GM18907 (cell line): Measurements from ENCODE around the gene RASGRP1.

Experiments used
- ATAC-seq: cut with Tn5 transposase; IDR thresholded peaks from one replicate; pipeline ENCODE4 v1.9.1; 2021; ENCODE audit warnings: mild to moderate bottlenecking, moderate library complexity; ENCODE audit not compliant: unreplicated experiment

RASGRP1 gene

GRCh38 chr15:38538328-38539007 lies 26.1 kb downstream of the RASGRP1 start:
- ATAC-seq = no peak

- no peak for ATAC-seq
Observed at GRCh38 chr15:38536201-38536676, 28.4 kb downstream of the RASGRP1 start.

GRCh38 chr15:38535491-38536200 lies 29.0 kb downstream of the RASGRP1 start:
- ATAC-seq = no peak

DNA sequence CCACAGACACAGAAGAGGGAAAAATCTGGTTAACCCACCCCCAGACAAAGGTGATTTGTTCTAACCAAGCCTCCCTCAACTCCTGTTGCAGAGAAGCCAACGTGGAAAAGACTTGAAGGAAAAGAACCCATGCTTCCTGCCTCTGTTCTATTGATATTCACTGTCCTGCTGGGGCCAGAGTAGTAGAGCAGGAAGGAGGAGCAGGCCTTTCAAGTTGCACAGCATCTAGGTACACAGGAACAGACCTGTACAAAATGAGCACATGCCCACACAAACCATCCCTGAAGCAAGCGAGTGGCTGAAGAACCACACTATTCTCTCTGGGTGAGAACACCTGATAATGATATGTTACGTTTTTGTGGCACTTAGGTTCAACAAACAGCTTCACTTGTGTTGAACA lies 29.9 kb downstream of the RASGRP1 start:
- no peak for ATAC-seq

DNA sequence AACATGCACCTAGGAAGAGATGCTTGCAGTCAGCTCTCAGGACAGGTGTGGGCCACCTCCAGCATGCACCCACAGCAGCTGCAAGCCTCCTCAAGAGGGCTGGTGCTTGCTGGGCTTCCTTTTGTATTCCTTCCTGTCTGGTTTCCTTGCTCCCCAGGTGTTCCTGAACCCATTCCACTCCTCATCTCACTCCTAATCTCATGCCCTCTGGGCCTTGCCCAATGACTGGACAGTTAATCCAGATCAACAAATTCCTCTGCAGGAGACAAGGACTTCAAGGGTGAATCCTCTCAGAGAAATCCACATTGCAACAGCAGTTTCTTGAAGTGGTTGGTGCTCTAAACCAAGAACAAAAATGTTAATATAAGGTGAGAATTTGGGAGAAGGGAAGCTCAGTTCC lies 30.7 kb downstream of the RASGRP1 start:
- no peak for ATAC-seq

DNA sequence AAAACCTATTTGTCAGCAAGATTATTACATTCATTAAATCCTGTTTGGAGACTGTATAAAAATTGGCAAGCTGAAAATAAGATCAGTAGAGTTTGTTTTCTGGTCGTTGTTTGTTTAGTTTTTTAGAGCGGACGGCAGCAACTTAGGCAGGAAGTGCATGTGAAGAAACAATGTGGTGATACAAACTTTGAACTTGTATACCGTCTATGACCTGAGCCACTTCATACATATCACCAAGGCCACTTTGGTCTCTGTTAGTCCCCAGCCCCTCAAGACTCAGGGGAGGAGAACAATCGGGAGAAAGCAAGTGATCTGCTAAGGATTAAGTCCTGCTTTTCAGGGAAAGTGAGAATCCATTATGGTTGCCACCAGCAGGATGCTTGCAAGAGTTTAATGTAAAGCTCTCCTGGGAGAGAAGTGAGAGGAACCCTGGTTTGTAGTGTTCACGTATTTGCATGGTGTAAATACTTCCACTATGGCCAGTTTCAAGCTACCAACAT lies 31.1 kb downstream of the RASGRP1 start:
- ATAC-seq = no peak

DNA sequence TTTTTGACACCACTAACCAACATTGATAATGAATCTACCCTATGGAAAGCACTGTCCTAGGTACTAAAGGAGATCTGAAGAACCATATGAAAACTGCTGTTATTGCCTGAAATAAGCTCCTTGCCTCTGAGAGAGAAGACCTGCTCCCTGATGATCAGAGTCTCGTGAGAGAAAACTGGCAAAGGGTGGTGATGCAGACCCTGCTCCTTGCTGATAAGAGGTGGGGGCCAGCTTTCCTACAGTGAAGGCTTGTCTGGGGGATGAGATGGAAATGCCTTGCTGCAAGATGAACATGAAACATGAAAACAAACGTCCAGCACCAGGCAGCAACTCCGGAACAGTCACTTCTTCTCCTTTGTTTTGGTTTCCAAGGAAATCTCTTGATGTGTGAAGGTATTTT lies 31.9 kb downstream of the RASGRP1 start:
- no peak for ATAC-seq

GRCh38 chr15:38531509-38531908 lies 33.1 kb downstream of the RASGRP1 start:
- no peak for ATAC-seq

GRCh38 chr15:38530113-38530512 lies 34.5 kb downstream of the RASGRP1 start:
- peak; percentile 70 for ATAC-seq

GRCh38 chr15:38528294-38528693 lies 36.3 kb downstream of the RASGRP1 start:
- ATAC-seq = no peak

DNA sequence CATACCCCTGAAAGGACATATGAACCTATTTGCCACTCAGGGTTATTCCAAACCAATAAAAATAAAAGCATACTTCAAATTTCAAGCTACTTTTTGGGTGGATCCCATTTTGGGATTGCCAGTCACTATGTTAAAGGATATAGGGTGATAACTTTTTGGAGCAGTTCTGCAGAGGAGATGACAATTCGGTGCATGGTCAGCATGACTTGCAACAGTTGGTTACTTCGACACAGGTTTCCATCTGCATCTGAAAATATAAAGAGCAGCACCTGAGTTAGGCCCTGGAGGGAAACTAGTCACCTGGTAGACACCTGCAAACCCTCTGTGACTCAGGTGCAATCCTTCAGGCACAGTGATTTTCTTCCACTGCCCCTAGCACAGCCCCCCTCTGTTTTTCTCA lies 38.5 kb downstream of the RASGRP1 start:
- no peak for ATAC-seq

GRCh38 chr15:38525489-38525888 lies 39.1 kb downstream of the RASGRP1 start:
- no peak for ATAC-seq

GRCh38 chr15:38524156-38524555 lies 40.5 kb downstream of the RASGRP1 start:
- ATAC-seq = no peak

DNA sequence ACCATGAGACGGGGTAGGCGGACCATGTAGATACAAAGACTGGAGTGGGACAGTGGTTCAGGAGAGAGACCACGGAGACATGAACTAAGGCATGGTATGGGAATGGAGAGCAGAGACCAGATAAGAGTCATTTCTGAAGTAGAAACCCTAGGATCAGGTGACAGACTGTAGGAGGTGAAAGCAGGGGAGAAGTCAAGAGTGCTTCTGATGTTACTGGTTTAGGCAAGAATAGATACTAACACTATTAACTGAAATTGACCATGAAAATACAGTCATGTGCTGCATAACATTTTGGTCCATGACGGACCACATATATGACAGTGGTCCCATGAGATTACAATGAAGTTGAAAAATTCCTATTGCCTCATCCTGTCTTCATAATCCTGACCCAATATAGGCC lies 41.7 kb downstream of the RASGRP1 start:
- ATAC-seq = no peak

GRCh38 chr15:38521316-38521715 lies 43.3 kb downstream of the RASGRP1 start:
- no peak for ATAC-seq

DNA sequence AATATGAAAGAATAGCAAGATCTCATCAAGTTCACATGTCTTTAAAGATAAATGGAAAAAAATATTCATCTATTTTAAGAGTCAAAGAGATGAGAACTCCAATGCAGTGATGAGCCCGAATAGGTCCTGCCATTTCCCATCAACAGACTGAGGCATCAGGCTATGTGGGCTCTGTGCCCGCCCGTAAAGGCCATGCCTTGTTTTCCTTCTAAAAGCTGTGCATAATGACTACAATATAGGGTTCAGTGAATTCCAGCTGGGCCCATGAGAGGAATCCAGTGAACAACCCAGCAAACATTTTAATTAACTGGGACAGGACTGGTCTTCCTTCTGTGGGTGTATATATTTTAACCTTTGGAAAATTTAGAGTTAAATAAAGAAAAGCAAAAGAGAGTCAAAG lies 44.6 kb downstream of the RASGRP1 start:
- ATAC-seq = no peak

GRCh38 chr15:38518084-38518483 lies 46.5 kb downstream of the RASGRP1 start:
- no peak for ATAC-seq

DNA sequence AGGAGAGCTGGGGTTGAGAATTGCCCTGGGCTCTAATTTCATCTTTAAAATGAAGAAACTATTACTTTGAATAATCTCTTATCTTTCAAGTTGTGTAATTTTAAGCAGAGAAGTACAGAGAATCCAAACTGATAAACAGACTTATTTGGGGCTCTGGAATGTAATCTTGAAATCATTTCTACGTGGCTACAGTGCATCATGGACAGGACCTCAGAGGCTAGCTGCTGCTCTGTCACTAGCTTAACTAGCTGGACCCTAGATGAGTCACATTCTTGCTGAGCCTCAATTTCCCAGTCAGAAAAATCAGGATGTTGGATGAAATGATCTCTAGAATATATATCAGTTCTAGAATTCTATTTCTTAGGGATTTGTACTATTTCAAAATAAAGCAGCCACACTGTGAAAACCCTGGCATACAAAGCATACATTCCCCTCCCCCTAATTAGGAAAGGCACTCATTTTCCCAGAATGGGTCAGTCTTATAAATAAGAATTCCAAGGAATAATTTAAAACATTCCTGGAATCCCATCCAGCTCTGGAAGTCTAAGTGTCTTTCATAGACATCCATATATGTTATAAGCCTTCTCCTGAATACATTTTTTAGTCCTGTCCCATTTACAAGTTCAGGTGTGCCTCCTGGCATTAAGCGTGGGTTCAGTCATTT lies 47.2 kb downstream of the RASGRP1 start:
- ATAC-seq = no peak

DNA sequence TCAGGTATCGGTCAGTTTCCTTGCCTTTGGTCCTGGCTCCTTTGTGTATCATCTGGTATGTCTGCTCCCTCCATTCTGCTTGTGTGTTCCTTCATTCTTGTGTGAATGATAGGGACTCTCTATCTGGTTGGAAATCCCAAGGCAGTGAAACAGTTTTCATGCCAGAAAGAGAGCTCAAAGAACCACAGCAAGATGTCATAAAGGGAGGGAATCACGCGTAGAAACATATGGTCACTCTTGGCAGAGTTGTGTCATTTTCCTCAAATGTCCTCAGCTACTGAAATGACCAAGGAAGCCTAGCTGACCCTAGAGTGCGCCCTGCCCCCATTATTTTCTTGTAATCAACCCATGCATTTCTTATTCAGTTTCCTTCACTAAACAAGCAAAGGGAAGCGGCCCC lies 48.0 kb downstream of the RASGRP1 start:
- ATAC-seq = no peak

DNA sequence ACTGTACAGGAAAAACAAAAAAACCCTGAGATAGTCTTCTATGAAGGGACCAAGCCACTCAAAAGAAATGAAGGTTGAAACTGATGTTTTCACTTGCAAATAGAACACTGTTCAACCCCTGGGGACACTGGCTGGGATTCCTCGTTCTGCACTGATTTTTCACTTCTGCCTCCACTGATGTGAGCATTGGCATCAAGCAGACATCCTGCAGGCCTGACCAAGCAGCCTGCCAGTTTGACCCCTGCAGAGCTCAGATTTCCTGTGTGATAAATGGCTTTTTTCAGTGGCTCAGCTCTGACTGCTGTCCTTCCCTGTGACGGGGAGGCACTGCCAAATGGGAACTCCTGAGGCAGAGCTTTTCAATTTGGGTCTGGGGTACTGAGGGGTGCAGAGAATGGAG lies 50.0 kb downstream of the RASGRP1 start:
- ATAC-seq = peak; percentile 89

GRCh38 chr15:38512901-38513300 lies 51.7 kb downstream of the RASGRP1 start:
- ATAC-seq = no peak

DNA sequence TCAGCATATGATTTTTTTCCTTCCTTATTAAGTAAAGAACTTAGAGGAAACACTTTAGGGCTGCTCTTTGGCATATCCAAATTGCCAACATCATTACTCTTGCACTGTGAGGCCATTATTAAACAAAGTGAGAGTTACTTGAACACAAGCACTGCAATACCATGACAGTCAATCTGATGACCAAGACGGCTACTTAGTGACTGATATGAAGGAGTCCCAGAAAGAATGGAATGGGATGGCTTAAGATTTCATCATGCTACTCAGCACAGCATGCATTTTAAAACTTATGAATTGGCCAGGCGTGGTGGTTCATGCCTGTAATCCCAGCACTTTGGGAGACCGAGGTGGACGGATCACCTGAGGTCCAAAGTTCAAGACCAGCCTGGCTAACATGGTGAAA lies 55.5 kb downstream of the RASGRP1 start:
- no peak for ATAC-seq
